Stimulated activated CD4-positive, alpha-beta T cell treated with anti-CD3 and anti-CD28 coated beads, Interleukin-2, amount 100 ng/mL, for 24 hours (primary cell): ENCODE measurements around the gene FAM83E.
"Not testable (repeated sequence)": the region's sequence is repeated elsewhere in the genome, so short reads cannot be mapped to it uniquely, and the experiment has no call there.

Experiments used
- DNase-seq, 2 donors: peaks; one replicate each; pipeline ENCODE4 v3.0.0-alpha.2; 2020

The FAM83E gene

GRCh38 chr19:48639483-48640375 lies 24.9 kb upstream of the FAM83E start:
- DNase-seq = no peak

- no peak for DNase-seq
Observed at GRCh38 chr19:48638831-48639381, 24.0 kb upstream of the FAM83E start.

GRCh38 chr19:48637948-48638830 lies 23.3 kb upstream of the FAM83E start:
- DNase-seq = peak; percentile 69 to 80

GRCh38 chr19:48637449-48637947 lies 22.6 kb upstream of the FAM83E start:
- peak; percentile 98 to 100 for DNase-seq

DNA sequence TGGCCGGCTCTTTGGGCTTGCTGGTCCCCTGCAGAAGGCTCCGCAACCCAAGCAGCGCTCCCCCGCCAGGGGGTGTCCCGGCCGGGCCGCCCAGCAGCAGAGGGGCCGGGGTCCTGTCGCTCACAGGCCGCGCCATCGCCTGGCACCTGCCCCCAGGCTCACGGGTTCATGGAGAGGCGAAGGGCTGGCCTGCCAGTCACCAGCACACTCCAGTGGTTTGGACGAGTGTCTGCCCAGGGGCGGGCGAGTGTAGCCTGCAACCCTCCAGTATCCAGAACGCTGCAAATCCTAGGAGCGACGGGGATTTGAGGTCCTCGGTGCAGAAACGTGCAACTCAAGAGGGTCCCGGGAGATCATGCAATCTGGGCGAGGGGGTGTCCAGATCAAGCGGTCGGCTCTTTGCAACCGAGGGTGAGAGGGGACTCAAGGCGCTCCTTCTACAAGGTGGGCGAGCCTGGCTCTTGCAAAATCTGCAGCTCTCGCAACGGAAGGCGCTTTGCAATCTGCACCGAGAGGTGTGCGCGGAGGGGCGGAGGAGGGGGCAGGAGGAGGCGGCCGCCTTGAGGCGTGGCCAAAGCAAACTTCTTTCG lies 22.1 kb upstream of the FAM83E start, which contains the start of gene DBP:
TSS of gene DBP (minus strand) at position 521 of the 590 bp plus-strand sequence. CDS start at position 136, 385 bp downstream.
- no peak for DNase-seq

DNA sequence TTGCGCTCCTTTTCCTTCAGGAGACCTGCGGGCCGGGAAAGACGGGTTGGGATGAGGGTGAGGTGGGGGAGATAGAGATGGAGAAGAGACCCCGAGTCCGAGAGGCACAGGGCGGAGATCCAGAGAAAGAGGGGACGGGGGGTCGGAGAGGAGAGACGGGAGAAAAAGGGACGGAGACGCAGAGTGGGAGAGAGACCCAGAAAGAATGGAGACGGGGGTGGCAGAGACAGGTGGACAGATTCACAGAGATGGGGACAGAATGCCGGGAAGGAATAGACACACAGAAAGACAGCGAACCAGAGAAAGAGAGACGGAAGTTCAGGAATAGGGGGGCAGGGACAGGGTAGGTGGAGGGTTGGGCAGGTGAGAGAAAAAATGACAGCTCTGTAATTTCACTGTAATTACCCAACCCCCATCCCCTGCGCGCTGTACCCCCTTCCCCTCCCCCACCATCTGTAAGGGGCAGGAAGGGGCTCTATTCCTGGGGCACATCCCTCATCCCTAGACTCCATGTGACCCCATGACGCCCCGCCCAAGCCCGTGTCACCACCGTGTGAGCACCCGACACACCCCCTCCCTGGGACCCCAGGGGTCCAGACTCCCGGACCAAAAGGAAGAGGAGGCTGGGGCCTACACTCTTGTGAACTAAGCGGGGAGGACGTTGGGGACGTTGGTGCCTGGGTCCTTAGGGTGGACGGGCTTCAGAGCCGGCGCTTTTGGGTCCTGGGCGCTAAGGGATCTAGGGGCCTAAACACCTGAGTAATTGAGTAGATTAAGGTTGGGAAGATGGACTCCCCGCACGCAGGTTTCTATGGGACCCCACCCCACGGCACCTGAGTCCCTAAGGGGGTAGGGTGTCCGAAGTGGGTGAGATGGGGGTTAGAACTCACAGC lies 21.3 kb upstream of the FAM83E start:
- DNase-seq = no peak

GRCh38 chr19:48635263-48635965 lies 20.5 kb upstream of the FAM83E start:
- peak; percentile 79 to 80 for DNase-seq

- DNase-seq = peak; percentile 94 to 96
Observed at GRCh38 chr19:48634424-48635262, 19.8 kb upstream of the FAM83E start.

GRCh38 chr19:48634036-48634342 lies 19.1 kb upstream of the FAM83E start:
- DNase-seq = no peak

GRCh38 chr19:48633148-48634035 lies 18.5 kb upstream of the FAM83E start:
- no peak for DNase-seq

- no peak for DNase-seq
Observed at GRCh38 chr19:48632692-48633147, 17.8 kb upstream of the FAM83E start.

DNA sequence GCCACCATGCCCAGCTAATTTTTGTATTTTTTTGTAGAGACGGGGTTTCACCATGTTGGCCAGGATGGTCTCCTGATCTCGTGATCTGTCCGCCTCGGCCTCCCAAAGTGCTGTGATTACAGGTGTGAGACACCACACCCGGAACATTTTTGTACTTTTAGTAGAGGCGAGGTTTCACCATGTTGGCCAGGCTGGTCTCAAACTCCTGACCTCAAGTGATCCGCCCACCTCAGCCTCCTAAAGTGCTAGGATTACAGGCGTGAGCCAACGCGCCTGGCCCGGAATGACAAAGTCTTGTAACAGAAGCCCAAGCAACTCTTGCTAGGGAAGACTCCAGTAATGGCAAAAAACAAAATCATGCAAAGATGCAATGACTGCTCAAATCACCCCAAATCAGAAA lies 17.4 kb upstream of the FAM83E start:
- not testable (repeated sequence) for DNase-seq

DNA sequence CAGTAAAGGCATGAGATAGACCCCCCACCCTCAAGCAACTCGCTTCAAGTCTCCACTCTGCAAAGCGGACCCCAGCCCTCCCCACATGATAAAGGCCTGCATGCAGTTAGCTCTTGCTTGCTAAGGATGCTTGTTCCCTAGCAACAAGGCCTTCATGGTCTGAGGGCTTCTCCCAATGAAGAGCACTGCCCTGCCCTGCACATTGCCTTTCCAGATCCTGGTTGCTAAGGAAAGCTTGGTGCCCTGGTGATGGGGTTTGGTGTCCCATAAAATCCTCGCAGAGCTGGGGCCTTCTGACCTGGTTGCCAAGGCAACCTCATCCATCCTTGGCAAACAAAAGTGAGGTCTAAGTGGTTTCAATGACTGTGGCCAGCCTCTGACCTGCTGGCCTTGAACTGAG lies 16.3 kb upstream of the FAM83E start:
- DNase-seq = no peak

DNA sequence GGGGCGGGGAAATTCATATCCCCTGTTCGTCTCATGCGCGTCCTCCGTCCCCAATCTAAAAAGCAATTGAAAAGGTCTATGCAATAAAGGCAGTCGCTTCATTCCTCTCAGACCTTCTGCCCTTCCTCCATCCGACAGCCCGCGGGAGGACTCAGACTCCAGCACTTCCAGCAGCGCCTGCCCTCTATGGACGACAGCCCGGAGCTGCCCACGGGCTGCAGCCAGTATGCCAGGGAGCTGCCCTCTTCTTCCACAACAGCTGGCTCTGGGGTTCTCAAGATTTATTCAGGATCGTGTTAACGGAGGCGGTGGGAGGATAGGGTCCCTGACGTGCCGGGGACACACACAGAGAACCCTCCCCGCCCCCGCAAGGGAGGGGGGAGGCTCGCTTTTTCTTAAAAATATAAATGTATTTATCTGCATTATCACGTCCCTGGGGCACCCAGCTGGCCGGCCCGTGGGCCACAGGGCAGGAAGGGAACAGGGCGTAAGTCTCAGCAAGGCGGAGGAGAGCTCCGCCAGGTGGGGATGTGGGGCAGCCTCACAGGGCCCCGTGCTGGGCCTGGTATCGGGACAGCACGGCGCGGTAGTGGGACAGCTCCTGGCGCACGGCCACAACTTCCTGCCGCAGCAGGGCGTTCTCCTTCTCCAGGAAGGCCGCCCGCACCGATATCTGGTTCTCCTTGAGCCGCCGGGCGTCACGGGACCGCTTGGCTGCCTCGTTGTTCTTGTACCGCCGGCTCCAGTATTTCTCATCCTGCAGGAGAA lies 15.6 kb upstream of the FAM83E start:
- DNase-seq = no peak

DNA sequence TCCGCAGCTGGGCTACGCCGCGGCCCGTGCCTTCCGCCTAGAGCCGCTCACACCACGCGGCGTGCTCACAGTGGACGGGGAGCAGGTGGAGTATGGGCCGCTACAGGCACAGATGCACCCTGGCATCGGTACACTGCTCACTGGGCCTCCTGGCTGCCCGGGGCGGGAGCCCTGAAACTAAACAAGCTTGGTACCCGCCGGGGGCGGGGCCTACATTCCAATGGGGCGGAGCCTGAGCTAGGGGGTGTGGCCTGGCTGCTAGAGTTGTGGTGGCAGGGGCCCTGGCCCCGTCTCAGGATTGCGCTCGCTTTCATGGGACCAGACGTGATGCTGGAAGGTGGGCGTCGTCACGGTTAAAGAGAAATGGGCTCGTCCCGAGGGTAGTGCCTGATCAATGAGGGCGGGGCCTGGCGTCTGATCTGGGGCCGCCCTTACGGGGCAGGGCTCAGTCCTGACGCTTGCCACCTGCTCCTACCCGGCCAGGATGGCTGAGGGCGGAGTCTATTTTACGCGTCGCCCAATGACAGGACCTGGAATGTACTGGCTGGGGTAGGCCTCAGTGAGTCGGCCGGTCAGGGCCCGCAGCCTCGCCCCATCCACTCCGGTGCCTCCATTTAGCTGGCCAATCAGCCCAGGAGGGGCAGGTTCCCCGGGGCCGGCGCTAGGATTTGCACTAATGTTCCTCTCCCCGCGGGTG lies 14.9 kb upstream of the FAM83E start:
- peak in 1 of 2 donors; percentile 51 for DNase-seq

DNA sequence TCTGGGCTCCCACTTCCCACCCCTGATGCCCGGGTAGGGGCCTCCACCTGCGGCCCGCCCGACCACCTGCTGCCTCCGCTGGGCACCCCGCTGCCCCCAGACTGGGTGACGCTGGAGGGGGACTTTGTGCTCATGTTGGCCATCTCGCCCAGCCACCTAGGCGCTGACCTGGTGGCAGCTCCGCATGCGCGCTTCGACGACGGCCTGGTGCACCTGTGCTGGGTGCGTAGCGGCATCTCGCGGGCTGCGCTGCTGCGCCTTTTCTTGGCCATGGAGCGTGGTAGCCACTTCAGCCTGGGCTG lies 14.4 kb upstream of the FAM83E start:
- no peak for DNase-seq

GRCh38 chr19:48628486-48629296 lies 13.8 kb upstream of the FAM83E start:
- DNase-seq = no peak
